WTC11 (cell line): ENCODE results near the gene IL23R. TPM values are rescaled to one million over a fixed set of nuclear protein-coding genes. Genes with fewer than 3 reads are reported as not detected.

Experiments
- ATAC-seq: fragments of 200-7000 bp; cut with Tn5 transposase; 2 replicates; pipeline ENCODE4 v1.10.0; 2021; ENCODE audit warnings: mild to moderate bottlenecking, moderate library complexity
- CTCF ChIA-PET: fragments of 300-600 bp; sonication (Branson Sonifier 250); formaldehyde crosslinking; loops from one replicate; lab custom pipeline; 2021; ENCODE audit warnings: antibody characterized with exemption; lab: Charles Lee
- POLR2A ChIA-PET: fragments of 350-600 bp; sonication (Branson Sonifier 250); formaldehyde crosslinking; loops from one replicate; lab custom pipeline; 2021; ENCODE audit warnings: antibody characterized with exemption; lab: Charles Lee
- DNase-seq: peaks from one replicate; pipeline ENCODE4 v3.0.0; 2021; ENCODE audit warnings: low spot score
- H3K27ac Mint-ChIP-seq: 2 replicates; pipeline ENCODE4 v1.8.0; 2021; ENCODE audit warnings: mixed read lengths
- H3K27me3 Mint-ChIP-seq: 2 replicates; pipeline ENCODE4 v1.8.0; 2021; ENCODE audit warnings: low read depth, mild to moderate bottlenecking, moderate library complexity, mixed read lengths
- H3K36me3 Mint-ChIP-seq: 2 replicates; pipeline ENCODE4 v1.8.0; 2021; ENCODE audit warnings: mixed read lengths
- H3K4me1 Mint-ChIP-seq: 2 replicates; pipeline ENCODE4 v1.8.0; 2022; ENCODE audit warnings: mixed read lengths
- H3K4me3 Mint-ChIP-seq: 2 replicates; pipeline ENCODE4 v1.8.0; 2021; ENCODE audit warnings: mild to moderate bottlenecking, moderate library complexity, mixed read lengths
- H3K9me3 Mint-ChIP-seq: 2 replicates; pipeline ENCODE4 v1.8.0; 2021; ENCODE audit warnings: mixed read lengths
- ATF3 ChIP-seq: sonication (generic); formaldehyde crosslinking; conservative IDR thresholded peaks from 2 replicates; pipeline ENCODE4 v1.8.1; 2022; ENCODE audit warnings: mild to moderate bottlenecking, missing genetic modification reagents
- ELF4 ChIP-seq: sonication (generic); formaldehyde crosslinking; IDR thresholded peaks from 2 replicates; pipeline ENCODE4 v1.8.1; 2022; ENCODE audit warnings: low read depth, mild to moderate bottlenecking, moderate library complexity, missing genetic modification reagents
- ETV6 ChIP-seq: sonication (generic); formaldehyde crosslinking; IDR thresholded peaks from 2 replicates; pipeline ENCODE4 v1.8.1; 2022; ENCODE audit warnings: mild to moderate bottlenecking, missing genetic modification reagents
- FOXJ3 ChIP-seq: sonication (generic); formaldehyde crosslinking; IDR thresholded peaks from 2 replicates; pipeline ENCODE4 v1.9.0; 2021; ENCODE audit warnings: missing genetic modification reagents, mild to moderate bottlenecking, borderline replicate concordance
- FOXP4 ChIP-seq: sonication (generic); formaldehyde crosslinking; IDR thresholded peaks from 2 replicates; pipeline ENCODE4 v1.8.0; 2022; ENCODE audit warnings: mild to moderate bottlenecking, missing genetic modification reagents
- GRHL2 ChIP-seq: fragments of 250-450 bp; sonication (Bioruptor Pico); IDR thresholded peaks from 2 replicates; pipeline ENCODE4 v1.8.0; 2022; ENCODE audit warnings: mild to moderate bottlenecking, moderate library complexity; ENCODE audit not compliant: insufficient replicate concordance, severe bottlenecking
- GTF2I ChIP-seq: fragments of 250-450 bp; sonication (Bioruptor Pico); conservative IDR thresholded peaks from 2 replicates; pipeline ENCODE4 v1.4.0; 2021; ENCODE audit warnings: mild to moderate bottlenecking
- HMGA2 ChIP-seq: fragments of 250-450 bp; sonication (Bioruptor Pico); IDR thresholded peaks from 2 replicates; pipeline ENCODE4 v1.4.0; 2021; ENCODE audit warnings: mild to moderate bottlenecking, moderate library complexity
- HMGXB4 ChIP-seq: sonication (generic); formaldehyde crosslinking; IDR thresholded peaks from 2 replicates; pipeline ENCODE4 v1.8.1; 2023; ENCODE audit warnings: mild to moderate bottlenecking, moderate library complexity, missing genetic modification reagents
- JAZF1 ChIP-seq: fragments of 250-450 bp; sonication (Bioruptor Pico); IDR thresholded peaks from 2 replicates; pipeline ENCODE4 v1.9.0; 2021; ENCODE audit warnings: moderate library complexity, mild to moderate bottlenecking, inconsistent platforms
- JUN ChIP-seq: sonication (generic); formaldehyde crosslinking; IDR thresholded peaks from 2 replicates; pipeline ENCODE4 v1.8.0; 2023; ENCODE audit warnings: mild to moderate bottlenecking, missing genetic modification reagents
- NFATC4 ChIP-seq: fragments of 250-450 bp; sonication (Bioruptor Pico); IDR thresholded peaks from 2 replicates; pipeline ENCODE4 v1.9.0; 2021; ENCODE audit warnings: mild to moderate bottlenecking
- NR2C2 ChIP-seq: sonication (generic); formaldehyde crosslinking; IDR thresholded peaks from 2 replicates; pipeline ENCODE4 v1.8.0; 2022; ENCODE audit warnings: mild to moderate bottlenecking, missing genetic modification reagents
- OVOL2 ChIP-seq: fragments of 250-450 bp; sonication (Bioruptor Pico); IDR thresholded peaks from 2 replicates; pipeline ENCODE4 v1.9.0; 2021; ENCODE audit warnings: mild to moderate bottlenecking, borderline replicate concordance
- PRRX2 ChIP-seq: fragments of 250-450 bp; sonication (Bioruptor Pico); IDR thresholded peaks from 2 replicates; pipeline ENCODE4 v1.8.0; 2021; ENCODE audit warnings: mild to moderate bottlenecking
- RORB ChIP-seq: fragments of 250-450 bp; sonication (Bioruptor Pico); IDR thresholded peaks from 2 replicates; pipeline ENCODE4 v1.9.0; 2021; ENCODE audit warnings: mild to moderate bottlenecking
- SMAD4 ChIP-seq: sonication (generic); formaldehyde crosslinking; IDR thresholded peaks from 2 replicates; pipeline ENCODE4 v1.8.0; 2022; ENCODE audit warnings: mild to moderate bottlenecking, missing genetic modification reagents
- STAT6 ChIP-seq: sonication (generic); formaldehyde crosslinking; conservative IDR thresholded peaks from 2 replicates; pipeline ENCODE4 v1.8.1; 2023; ENCODE audit warnings: mild to moderate bottlenecking, low read depth, missing genetic modification reagents, moderate library complexity
- TEAD4 ChIP-seq: sonication (generic); formaldehyde crosslinking; IDR thresholded peaks from 2 replicates; pipeline ENCODE4 v1.8.0; 2022; ENCODE audit warnings: mild to moderate bottlenecking, missing genetic modification reagents
- TP53 ChIP-seq: sonication (generic); formaldehyde crosslinking; IDR thresholded peaks from 2 replicates; pipeline ENCODE4 v1.8.1; 2023; ENCODE audit warnings: mild to moderate bottlenecking, missing genetic modification reagents
- USF2 ChIP-seq: sonication (generic); formaldehyde crosslinking; IDR thresholded peaks from 2 replicates; pipeline ENCODE4 v1.8.1; 2023; ENCODE audit warnings: mild to moderate bottlenecking, missing genetic modification reagents, moderate library complexity
- ZNF232 ChIP-seq: sonication (generic); formaldehyde crosslinking; IDR thresholded peaks from 2 replicates; pipeline ENCODE4 v1.8.0; 2022; ENCODE audit warnings: mild to moderate bottlenecking, missing genetic modification reagents
- ZNF317 ChIP-seq: sonication (generic); formaldehyde crosslinking; IDR thresholded peaks from 2 replicates; pipeline ENCODE4 v1.8.1; 2023; ENCODE audit warnings: low read depth, mild to moderate bottlenecking, moderate library complexity, missing genetic modification reagents, borderline replicate concordance
- ZNF416 ChIP-seq: fragments of 250-450 bp; sonication (Bioruptor Pico); IDR thresholded peaks from 2 replicates; pipeline ENCODE4 v1.9.0; 2021; ENCODE audit warnings: mild to moderate bottlenecking, inconsistent platforms
- ZNF425 ChIP-seq: fragments of 250-450 bp; sonication (Bioruptor Pico); conservative IDR thresholded peaks from 2 replicates; pipeline ENCODE4 v1.9.0; 2021; ENCODE audit warnings: mild to moderate bottlenecking
- total RNA-seq: library from RNA; stranded (reverse); gene quantifications from 3 replicates; pipeline ENCODE4 v1.2.3, GENCODE V29; 2021

Gene IL23R
- total RNA-seq, 1 experiment from 2014 or later: not detected

GRCh38 chr1:67226688-67227087 lies 60.4 kb downstream of the IL23R start:
- DNase-seq: no peak
- CTCF ChIA-PET: interaction anchor here (0.8 to 1.6 kb wide), 2 partner anchors 11 to 14 kb away, joined by 3 to 7 read pairs; no protein-coding TSS in a partner anchor

GRCh38 chr1:67227196-67227595 lies 60.9 kb downstream of the IL23R start:
- DNase-seq: no peak
- POLR2A ChIA-PET: no interaction called here
- no peak for TF ChIP-seq GRHL2 (CRISPR knock-in tag)
- TF ChIP-seq, all 79 proteins: peak for 0
- Mint-ChIP-seq H3K4me1 (peaks cover 10% of the 10 kb centered on the region), H3K4me3 (no peak overlapping the region), H3K27me3 (peaks cover 3% of the 10 kb centered on the region), H3K9me3 (peaks cover 16% of the 10 kb centered on the region), H3K36me3 (no peaks in the 10 kb centered on the region), H3K27ac (no peak overlapping the region)
- ATAC-seq: no peak
- CTCF ChIA-PET: interaction anchor here (0.8 to 1.6 kb wide), 2 partner anchors 12 to 14 kb away, joined by 3 to 7 read pairs; no protein-coding TSS in a partner anchor

More at GRCh38 chr1:67226688-67227087, 60.4 kb downstream of the IL23R start:
- Mint-ChIP-seq H3K36me3 (no peaks in the 10 kb centered on the region), H3K27me3 (peaks cover 3% of the 10 kb centered on the region), H3K9me3 (peaks cover 16% of the 10 kb centered on the region), H3K4me3 (no peak overlapping the region), H3K27ac (no peak overlapping the region), H3K4me1 (peaks cover 10% of the 10 kb centered on the region)
- TF ChIP-seq GTF2I (CRISPR knock-in tag) (no peak), PRRX2 (CRISPR knock-in tag) (no peak), ZNF416 (CRISPR knock-in tag) (no peak), TEAD4 (CRISPR knock-in tag) (no peak), ATF3 (CRISPR knock-in tag) (no peak), RORB (no peak), JAZF1 (CRISPR knock-in tag) (no peak), STAT6 (CRISPR knock-in tag) (no peak), HMGA2 (CRISPR knock-in tag) (no peak), HMGXB4 (no peak), JUN (CRISPR knock-in tag) (no peak)
- POLR2A ChIA-PET: no interaction called here
- ATAC-seq: no peak

- Mint-ChIP-seq H3K27me3 (peaks cover 3% of the 10 kb centered on the region), H3K4me3 (no peak overlapping the region)
- POLR2A ChIA-PET: no interaction called here
- TF ChIP-seq FOXP4 (CRISPR knock-in tag) (no peak), NFATC4 (CRISPR knock-in tag) (no peak), NR2C2 (CRISPR knock-in tag) (no peak), SMAD4 (no peak), ZNF425 (CRISPR knock-in tag) (no peak), USF2 (no peak), OVOL2 (CRISPR knock-in tag) (no peak), ELF4 (CRISPR knock-in tag) (no peak), ZNF317 (CRISPR knock-in tag) (no peak), ZNF232 (CRISPR knock-in tag) (no peak), ETV6 (CRISPR knock-in tag) (no peak), HMGA2 (CRISPR knock-in tag) (no peak), TP53 (no peak), FOXJ3 (no peak)
Measured at GRCh38 chr1:67228791-67229190, 62.5 kb downstream of the IL23R start.

More at GRCh38 chr1:67228791-67229190, 62.5 kb downstream of the IL23R start:
- DNase-seq: no peak
- ATAC-seq: no peak
- Mint-ChIP-seq H3K27ac (no peak overlapping the region), H3K9me3 (peaks cover 16% of the 10 kb centered on the region), H3K36me3 (no peaks in the 10 kb centered on the region), H3K4me1 (peaks cover 9% of the 10 kb centered on the region)
- CTCF ChIA-PET: interaction anchor here (1.0 to 1.2 kb wide), 2 partner anchors 16 to 272 kb away, joined by 3 to 4 read pairs; no protein-coding TSS in a partner anchor
